Measurements from ENCODE around the gene DGKE.

The DGKE gene

DNA sequence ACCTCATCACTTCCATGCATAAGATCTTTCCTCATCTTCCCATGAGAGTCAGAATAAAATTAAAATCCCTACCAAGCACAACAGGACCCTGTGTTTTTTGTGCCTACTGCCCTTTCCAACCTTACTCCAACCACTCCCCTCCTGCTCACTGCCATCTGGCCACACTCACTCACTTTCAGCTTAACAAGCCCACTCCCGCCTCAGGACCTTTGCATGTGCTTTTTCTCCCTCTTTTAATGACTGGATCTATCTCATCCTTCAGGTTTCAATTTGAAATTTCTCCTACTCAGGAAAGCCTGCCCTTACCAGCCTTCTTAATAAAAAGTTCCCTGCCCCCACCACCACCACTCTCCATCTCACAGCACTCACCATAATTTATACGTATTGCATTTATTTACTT is 14.9 kb upstream of the DGKE start:
- Histone ChIP-seq H3K9ac (ENCODE audit: low read length) (no peak overlapping the region), H3K4me1 (ENCODE audit: control insufficient read depth, low read depth, low read length) (no peaks in the 10 kb centered on the region), H3K79me1 (ENCODE audit: low read length) (no peaks in the 10 kb centered on the region), H3K18ac (ENCODE audit: low read length) (no peak overlapping the region), H3K79me2 (ENCODE audit: control insufficient read depth, insufficient read depth, low read length) (no peaks in the 10 kb centered on the region), H3K4me2 (ENCODE audit: low read length) (no peak overlapping the region), H2AK5ac (ENCODE audit: low read length) (no peak overlapping the region), H3K27ac (ENCODE audit: low read depth, low read length) (no peak overlapping the region), H4K8ac (ENCODE audit: low read depth, low read length) (no peak overlapping the region), H3K56ac (ENCODE audit: low read length) (no peak overlapping the region), H3K4me3 (ENCODE audit: low read length) (no peak overlapping the region), H3K27me3 (ENCODE audit: insufficient read depth, low read length, poor library complexity) (no peaks in the 10 kb centered on the region), H2BK15ac (replicated peaks; ENCODE audit: low read depth) (no peak overlapping the region), H4K5ac (ENCODE audit: low read length) (no peak overlapping the region), H3K4ac (ENCODE audit: low read depth, low read length) (no peak overlapping the region), H2BK120ac (ENCODE audit: low read depth, low read length) (no peak overlapping the region), H3K23ac (ENCODE audit: low read length) (no peak overlapping the region), H2BK5ac (ENCODE audit: low read length) (no peak overlapping the region), H3K36me3 (ENCODE audit: control insufficient read depth, insufficient read depth, low read length) (no peaks in the 10 kb centered on the region)
- no CpG with 5 or more reads among the region's 2 CpGs for whole genome bisulfite sequencing (ENCODE audit: extremely low coverage, insufficient coverage, low lambda C conversion rate)
- DNase-seq: no peak

GRCh38 chr17:56819431-56820145 is 14.4 kb upstream of the DGKE start:
- Histone ChIP-seq H4K8ac (ENCODE audit: low read depth, low read length) (no peak overlapping the region), H3K79me2 (ENCODE audit: control insufficient read depth, insufficient read depth, low read length) (no peaks in the 10 kb centered on the region), H3K4ac (ENCODE audit: low read depth, low read length) (no peak overlapping the region), H3K56ac (ENCODE audit: low read length) (no peak overlapping the region), H2BK5ac (ENCODE audit: low read length) (no peak overlapping the region), H3K27ac (ENCODE audit: low read depth, low read length) (no peak overlapping the region), H3K9ac (ENCODE audit: low read length) (no peak overlapping the region), H2BK120ac (ENCODE audit: low read depth, low read length) (no peak overlapping the region), H3K36me3 (ENCODE audit: control insufficient read depth, insufficient read depth, low read length) (no peaks in the 10 kb centered on the region), H3K27me3 (ENCODE audit: insufficient read depth, low read length, poor library complexity) (no peaks in the 10 kb centered on the region), H2AK5ac (ENCODE audit: low read length) (no peak overlapping the region), H3K18ac (ENCODE audit: low read length) (no peak overlapping the region), H4K5ac (ENCODE audit: low read length) (no peak overlapping the region), H3K4me2 (ENCODE audit: low read length) (no peak overlapping the region), H2BK15ac (replicated peaks; ENCODE audit: low read depth) (no peak overlapping the region), H3K79me1 (ENCODE audit: low read length) (no peaks in the 10 kb centered on the region), H3K4me1 (ENCODE audit: control insufficient read depth, low read depth, low read length) (no peaks in the 10 kb centered on the region), H3K4me3 (ENCODE audit: low read length) (no peak overlapping the region), H3K23ac (ENCODE audit: low read length) (no peak overlapping the region)
- WGBS (ENCODE audit: extremely low coverage, insufficient coverage, low lambda C conversion rate): no CpG with 5 or more reads among the region's 14 CpGs
- DNase-seq: peak; percentile 88

DNA sequence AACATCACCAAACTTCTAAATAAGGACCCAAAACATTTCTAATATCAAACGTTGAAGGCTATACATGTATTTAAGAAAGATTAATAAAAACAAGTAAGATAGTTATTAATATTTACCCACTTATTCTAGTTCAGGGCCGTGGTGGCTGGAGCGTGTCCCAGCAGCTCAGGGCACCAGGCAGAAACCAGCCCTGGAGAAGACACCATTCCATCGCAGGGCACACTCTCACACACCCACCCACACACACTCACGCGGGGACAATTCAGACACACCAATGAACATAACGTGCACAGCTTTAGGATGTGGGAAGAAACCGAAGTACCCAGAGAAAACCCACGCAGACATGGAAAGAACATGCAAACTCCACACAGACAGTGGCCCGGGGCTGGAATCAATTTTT is 13.7 kb upstream of the DGKE start:
- H3K36me3 ChIP-seq (ENCODE audit: control insufficient read depth, insufficient read depth, low read length): no peaks in the 10 kb centered on the region
- no peak overlapping the region for H3K9ac ChIP-seq (ENCODE audit: low read length)
- H3K79me1 ChIP-seq (ENCODE audit: low read length): no peaks in the 10 kb centered on the region
- H2AK5ac ChIP-seq (ENCODE audit: low read length): no peak overlapping the region
- WGBS (ENCODE audit: extremely low coverage, insufficient coverage, low lambda C conversion rate): no CpG with 5 or more reads among the region's 10 CpGs
- H3K27ac ChIP-seq (ENCODE audit: low read depth, low read length): no peak overlapping the region
- H2BK120ac ChIP-seq (ENCODE audit: low read depth, low read length): no peak overlapping the region
- DNase-seq: no peak
- H3K23ac ChIP-seq (ENCODE audit: low read length): no peak overlapping the region
- no peak overlapping the region for H3K4me2 ChIP-seq (ENCODE audit: low read length)
- H2BK5ac ChIP-seq (ENCODE audit: low read length): no peak overlapping the region
- no peaks in the 10 kb centered on the region for H3K27me3 ChIP-seq (ENCODE audit: insufficient read depth, low read length, poor library complexity)
- no peak overlapping the region for H4K5ac ChIP-seq (ENCODE audit: low read length)
- no peak overlapping the region for H3K4me3 ChIP-seq (ENCODE audit: low read length)
- H3K56ac ChIP-seq (ENCODE audit: low read length): no peak overlapping the region
- no peaks in the 10 kb centered on the region for H3K79me2 ChIP-seq (ENCODE audit: control insufficient read depth, insufficient read depth, low read length)
- no peak overlapping the region for H4K8ac ChIP-seq (ENCODE audit: low read depth, low read length)
- H2BK15ac ChIP-seq (replicated peaks; ENCODE audit: low read depth): no peak overlapping the region
- H3K4ac ChIP-seq (ENCODE audit: low read depth, low read length): no peak overlapping the region
- no peak overlapping the region for H3K18ac ChIP-seq (ENCODE audit: low read length)
- H3K4me1 ChIP-seq (ENCODE audit: control insufficient read depth, low read depth, low read length): no peaks in the 10 kb centered on the region

- Histone ChIP-seq H2BK5ac (ENCODE audit: low read length) (no peak overlapping the region), H3K36me3 (ENCODE audit: control insufficient read depth, insufficient read depth, low read length) (no peaks in the 10 kb centered on the region), H3K4me1 (ENCODE audit: control insufficient read depth, low read depth, low read length) (no peaks in the 10 kb centered on the region), H4K8ac (ENCODE audit: low read depth, low read length) (no peak overlapping the region), H3K23ac (ENCODE audit: low read length) (no peak overlapping the region), H3K18ac (ENCODE audit: low read length) (no peak overlapping the region), H3K79me1 (ENCODE audit: low read length) (no peaks in the 10 kb centered on the region), H4K5ac (ENCODE audit: low read length) (no peak overlapping the region), H2AK5ac (ENCODE audit: low read length) (no peak overlapping the region), H3K56ac (ENCODE audit: low read length) (no peak overlapping the region), H3K27ac (ENCODE audit: low read depth, low read length) (no peak overlapping the region), H3K4ac (ENCODE audit: low read depth, low read length) (no peak overlapping the region), H3K4me2 (ENCODE audit: low read length) (no peak overlapping the region), H2BK120ac (ENCODE audit: low read depth, low read length) (no peak overlapping the region), H3K79me2 (ENCODE audit: control insufficient read depth, insufficient read depth, low read length) (no peaks in the 10 kb centered on the region), H3K4me3 (ENCODE audit: low read length) (no peak overlapping the region), H3K27me3 (ENCODE audit: insufficient read depth, low read length, poor library complexity) (no peaks in the 10 kb centered on the region), H3K9ac (ENCODE audit: low read length) (no peak overlapping the region), H2BK15ac (replicated peaks; ENCODE audit: low read depth) (no peak overlapping the region)
- no peak for DNase-seq
- WGBS (ENCODE audit: extremely low coverage, insufficient coverage, low lambda C conversion rate): no CpG with 5 or more reads among the region's 3 CpGs
These were observed 12.0 kb upstream of the DGKE start for GRCh38 chr17:56821847-56822534.

GRCh38 chr17:56822725-56823124 is 11.2 kb upstream of the DGKE start:
- Histone ChIP-seq H3K56ac (ENCODE audit: low read length) (no peak overlapping the region), H3K27ac (ENCODE audit: low read depth, low read length) (no peak overlapping the region), H2BK15ac (replicated peaks; ENCODE audit: low read depth) (no peak overlapping the region), H3K36me3 (ENCODE audit: control insufficient read depth, insufficient read depth, low read length) (no peaks in the 10 kb centered on the region), H2BK120ac (ENCODE audit: low read depth, low read length) (no peak overlapping the region), H3K4me1 (ENCODE audit: control insufficient read depth, low read depth, low read length) (no peaks in the 10 kb centered on the region), H3K23ac (ENCODE audit: low read length) (no peak overlapping the region), H3K9ac (ENCODE audit: low read length) (no peak overlapping the region), H3K4me2 (ENCODE audit: low read length) (no peak overlapping the region), H3K4ac (ENCODE audit: low read depth, low read length) (no peak overlapping the region), H3K79me2 (ENCODE audit: control insufficient read depth, insufficient read depth, low read length) (no peaks in the 10 kb centered on the region), H2BK5ac (ENCODE audit: low read length) (no peak overlapping the region), H4K8ac (ENCODE audit: low read depth, low read length) (no peak overlapping the region), H3K27me3 (ENCODE audit: insufficient read depth, low read length, poor library complexity) (no peaks in the 10 kb centered on the region), H3K4me3 (ENCODE audit: low read length) (no peak overlapping the region), H3K79me1 (ENCODE audit: low read length) (no peaks in the 10 kb centered on the region), H4K5ac (ENCODE audit: low read length) (no peak overlapping the region), H2AK5ac (ENCODE audit: low read length) (no peak overlapping the region), H3K18ac (ENCODE audit: low read length) (no peak overlapping the region)
- no CpG with 5 or more reads among the region's 5 CpGs for WGBS (ENCODE audit: extremely low coverage, insufficient coverage, low lambda C conversion rate)
- no peak for DNase-seq
